CD14-positive monocyte (primary cell): ENCODE data around the gene ANKRD13C. TPM values are rescaled to one million over a fixed set of nuclear protein-coding genes. Genes with fewer than 3 reads are reported as not detected.
"Not testable (repeated sequence)": the region's sequence is repeated elsewhere in the genome, so short reads cannot be mapped to it uniquely, and the experiment has no call there.

Experiments
- DNase-seq, 3 donors: peaks; one replicate each; pipeline ENCODE4 v3.0.0-alpha.2; 2011 to 2022
- H2AFZ ChIP-seq: 2 replicates; pipeline ENCODE4 v1.6.0; 2012; ENCODE audit warnings: mild to moderate bottlenecking, low read depth, low read length, inconsistent platforms; ENCODE audit not compliant: insufficient read depth, poor library complexity, severe bottlenecking
- H3K27ac ChIP-seq, 2 donors: 1 replicate in 1 of 2; 2 replicates in 1 of 2; pipeline ENCODE4 v1.5.1; 2012 to 2013; ENCODE audit warnings: low read length in 2 of 2, control low read depth in 1 of 2, inconsistent platforms in 1 of 2, low read depth in 1 of 2, mild to moderate bottlenecking in 1 of 2
- H3K27me3 ChIP-seq, 2 donors: one replicate each; pipeline versions ENCODE4 v1.6.0 to v1.6.1; 2011 to 2013; ENCODE audit warnings: low read length in 2 of 2; ENCODE audit not compliant: control insufficient read depth in 2 of 2, insufficient read depth in 2 of 2
- H3K36me3 ChIP-seq, 2 donors: replicated peaks in 1 of 2; 1 replicate in 1 of 2; 2 replicates in 1 of 2; pipeline versions ENCODE4 v1.5.1 to v1.6.1; 2012 to 2013; ENCODE audit warnings: low read length in 2 of 2, control low read depth in 1 of 2, inconsistent platforms in 1 of 2, mild to moderate bottlenecking in 1 of 2; ENCODE audit not compliant: insufficient read depth in 2 of 2, control insufficient read depth in 1 of 2
- H3K4me1 ChIP-seq, 2 donors: 1 replicate in 1 of 2; 2 replicates in 1 of 2; pipeline versions ENCODE4 v1.5.1 to v1.6.1; 2012 to 2013; ENCODE audit warnings: low read length in 2 of 2, control low read depth in 1 of 2, inconsistent platforms in 1 of 2, mild to moderate bottlenecking in 1 of 2, moderate library complexity in 1 of 2; ENCODE audit not compliant: insufficient read depth in 2 of 2, control insufficient read depth in 1 of 2
- H3K4me2 ChIP-seq: replicated peaks from 2 replicates; pipeline ENCODE3; 2012; ENCODE audit warnings: low read length, moderate library complexity, mild to moderate bottlenecking; ENCODE audit not compliant: poor library complexity, severe bottlenecking; ENCODE audit errors: extremely low read depth
- H3K4me3 ChIP-seq, 3 experiments: fragments of 200-600 bp in 1 of 3; sonication (generic) in 1 of 3; replicated peaks in 1 of 3; 1 replicate in 2 of 3; 2 replicates in 1 of 3; pipeline ENCODE4 v1.5.1; 2011 to 2013; ENCODE audit warnings: low read length in 3 of 3, mild to moderate bottlenecking in 3 of 3, control low read depth in 2 of 3, low read depth in 2 of 3, inconsistent platforms in 1 of 3, moderate library complexity in 1 of 3
- H3K79me2 ChIP-seq: 2 replicates; pipeline ENCODE4 v1.6.0; 2012; ENCODE audit warnings: mild to moderate bottlenecking, control low read depth, inconsistent platforms, low read length, moderate library complexity; ENCODE audit not compliant: insufficient read depth
- H3K9ac ChIP-seq: 2 replicates; pipeline ENCODE4 v1.6.0; 2017; ENCODE audit warnings: low read length, mild to moderate bottlenecking; ENCODE audit not compliant: insufficient read depth, poor library complexity, severe bottlenecking
- H3K9me3 ChIP-seq, 2 donors: replicated peaks in 1 of 2; 1 replicate in 1 of 2; 2 replicates in 1 of 2; pipeline versions ENCODE4 v1.5.1 to v1.6.1; 2012 to 2013; ENCODE audit warnings: low read length in 2 of 2, control low read depth in 1 of 2; ENCODE audit not compliant: control insufficient read depth in 1 of 2, insufficient read depth in 1 of 2
- H4K20me1 ChIP-seq: 2 replicates; pipeline ENCODE4 v1.6.0; 2012; ENCODE audit warnings: mild to moderate bottlenecking, low read length, control low read depth, moderate library complexity; ENCODE audit not compliant: insufficient read depth
- H3K27ac Mint-ChIP-seq, 7 donors: one replicate each; pipeline ENCODE4 v1.8.0; 2020; ENCODE audit warnings: mild to moderate bottlenecking in 7 of 7, mixed read lengths in 7 of 7, moderate library complexity in 6 of 7, inconsistent platforms in 2 of 7
- H3K27me3 Mint-ChIP-seq, 3 donors: one replicate each; pipeline ENCODE4 v1.8.0; 2021 to 2022; ENCODE audit warnings: low read depth in 3 of 3, mild to moderate bottlenecking in 3 of 3, mixed read lengths in 3 of 3, moderate library complexity in 3 of 3, inconsistent platforms in 1 of 3
- H3K36me3 Mint-ChIP-seq, 2 donors: one replicate each; pipeline ENCODE4 v1.8.0; 2020; ENCODE audit warnings: mixed read lengths in 2 of 2, inconsistent platforms in 1 of 2, mild to moderate bottlenecking in 1 of 2
- H3K4me1 Mint-ChIP-seq: one replicate; pipeline ENCODE4 v1.8.0; 2020; ENCODE audit warnings: mild to moderate bottlenecking, mixed read lengths
- H3K4me3 Mint-ChIP-seq, 2 donors: one replicate each; pipeline ENCODE4 v1.8.0; 2020; ENCODE audit warnings: mild to moderate bottlenecking in 2 of 2, mixed read lengths in 2 of 2, moderate library complexity in 1 of 2
- H3K9me3 Mint-ChIP-seq, 7 donors: one replicate each; pipeline ENCODE4 v1.8.0; 2020 to 2022; ENCODE audit warnings: mixed read lengths in 7 of 7, mild to moderate bottlenecking in 6 of 7, moderate library complexity in 6 of 7, inconsistent platforms in 2 of 7
- WGBS: methylation state at CpG from one replicate; pipeline ENCODE4 v1.1.5; 2013; ENCODE audit warnings: missing lambda C conversion rate; ENCODE audit not compliant: insufficient coverage; 5-methylcytosine and 5-hydroxymethylcytosine counted together
- intact Hi-C, 2 donors: fragments of 100-400 bp; cut with micrococcal nuclease; formaldehyde crosslinking; loops; one replicate each; pipeline versions ENCODE4 v1.15.0 to v1.15.1; 2023
- polyA plus RNA-seq, 3 donors: library from polyadenylated mRNA; depleted of rRNA in 1 of 3; unstranded in 2 of 3; stranded (reverse) in 1 of 3; fragments of 300-500 nt in 2 of 3; fragments of >200 nt in 1 of 3; fragmentation: Illumina TruSeq in 2 of 3; gene quantifications; 1 replicate in 2 of 3; 2 replicates in 1 of 3; pipeline ENCODE4 v1.2.3, GENCODE V29; 2012 to 2021
- TF ChIP-seq, protein P1 (sequence below): fragments of 200-600 bp; IDR thresholded peaks from one replicate; pipeline ENCODE4 v1.8.0; 2022; ENCODE audit warnings: antibody characterized with exemption, mild to moderate bottlenecking

The ANKRD13C gene
- polyA plus RNA-seq, 3 donors, result 4.5 to 7.6 (median 6.5) TPM

DNA sequence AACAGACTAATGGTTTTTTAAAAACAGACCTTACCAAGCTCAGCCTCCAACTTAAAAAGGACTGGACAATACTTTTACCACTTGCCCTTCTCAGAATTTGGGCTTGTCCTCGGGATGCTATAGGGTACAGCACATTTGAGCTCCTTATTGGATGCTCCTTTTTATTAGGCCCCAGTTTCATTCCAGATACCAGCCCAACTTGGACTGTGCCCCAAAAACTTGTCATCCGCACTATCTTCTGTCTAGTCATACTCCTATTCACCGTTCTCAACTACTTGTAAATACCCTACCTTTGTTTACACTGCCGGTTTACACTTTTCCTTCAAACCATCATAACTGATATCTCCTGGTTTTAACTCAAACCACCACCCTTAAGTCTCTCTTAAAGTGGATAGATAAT, 17.9 kb upstream of the ANKRD13C start:
- H3K27ac Mint-ChIP-seq, result no peak overlapping the region
- H3K9me3 ChIP-seq, result no peaks in the 10 kb centered on the region
- H3K36me3 ChIP-seq, result no peaks in the 10 kb centered on the region
- no peaks in the 10 kb centered on the region for H3K36me3 Mint-ChIP-seq
- H3K4me2 ChIP-seq, result no peak overlapping the region
- intact Hi-C loops, result no loop called here
- H3K4me3 Mint-ChIP-seq, result no peak overlapping the region
- peaks cover 0 to 2% (median 2%) of the 10 kb centered on the region in 3 donors for H3K27me3 Mint-ChIP-seq
- H3K4me3 ChIP-seq, result no peak overlapping the region
- H3K9ac ChIP-seq, result no peak overlapping the region
- peaks cover 10% of the 10 kb centered on the region for H3K4me1 Mint-ChIP-seq
- peaks cover 0 to 6% of the 10 kb centered on the region in 2 donors for H3K4me1 ChIP-seq
- TF ChIP-seq, protein P1, sequence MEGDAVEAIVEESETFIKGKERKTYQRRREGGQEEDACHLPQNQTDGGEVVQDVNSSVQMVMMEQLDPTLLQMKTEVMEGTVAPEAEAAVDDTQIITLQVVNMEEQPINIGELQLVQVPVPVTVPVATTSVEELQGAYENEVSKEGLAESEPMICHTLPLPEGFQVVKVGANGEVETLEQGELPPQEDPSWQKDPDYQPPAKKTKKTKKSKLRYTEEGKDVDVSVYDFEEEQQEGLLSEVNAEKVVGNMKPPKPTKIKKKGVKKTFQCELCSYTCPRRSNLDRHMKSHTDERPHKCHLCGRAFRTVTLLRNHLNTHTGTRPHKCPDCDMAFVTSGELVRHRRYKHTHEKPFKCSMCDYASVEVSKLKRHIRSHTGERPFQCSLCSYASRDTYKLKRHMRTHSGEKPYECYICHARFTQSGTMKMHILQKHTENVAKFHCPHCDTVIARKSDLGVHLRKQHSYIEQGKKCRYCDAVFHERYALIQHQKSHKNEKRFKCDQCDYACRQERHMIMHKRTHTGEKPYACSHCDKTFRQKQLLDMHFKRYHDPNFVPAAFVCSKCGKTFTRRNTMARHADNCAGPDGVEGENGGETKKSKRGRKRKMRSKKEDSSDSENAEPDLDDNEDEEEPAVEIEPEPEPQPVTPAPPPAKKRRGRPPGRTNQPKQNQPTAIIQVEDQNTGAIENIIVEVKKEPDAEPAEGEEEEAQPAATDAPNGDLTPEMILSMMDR, result no peak
- no peak for DNase-seq
- H3K27ac ChIP-seq, result no peak overlapping the region
- peaks cover 0 to 4% (median 0%) of the 10 kb centered on the region in 7 donors for H3K9me3 Mint-ChIP-seq
- H3K79me2 ChIP-seq, result no peaks in the 10 kb centered on the region
- no peaks in the 10 kb centered on the region for H3K27me3 ChIP-seq
- no peaks in the 10 kb centered on the region for H4K20me1 ChIP-seq
- H2AFZ ChIP-seq, result no peak overlapping the region
- 88% methylated on average over 3 of the region's 4 CpGs for WGBS

DNA sequence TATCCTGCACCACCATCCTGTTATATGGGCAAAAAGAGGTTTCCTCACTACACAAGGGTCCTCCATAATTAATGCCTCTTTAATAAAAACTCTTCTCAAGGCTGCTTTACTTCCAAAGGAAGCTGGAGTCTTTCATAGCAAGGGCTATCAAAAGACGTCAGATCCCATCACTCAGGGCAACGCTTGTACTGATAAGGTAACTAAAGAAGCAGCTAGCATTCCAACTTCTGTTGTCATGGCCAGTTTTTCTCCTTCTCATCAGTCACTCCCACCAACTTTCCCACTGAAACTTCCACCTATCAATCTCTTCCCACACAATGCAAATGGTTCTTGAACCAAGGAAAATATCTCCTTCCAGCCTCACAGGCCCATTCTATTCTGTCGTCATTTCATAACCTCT, 17.1 kb upstream of the ANKRD13C start:
- H2AFZ ChIP-seq, H3K36me3 ChIP-seq, H3K9me3 Mint-ChIP-seq, H3K9ac ChIP-seq, H3K4me1 ChIP-seq, H3K4me3 Mint-ChIP-seq, DNase-seq, intact Hi-C loops, H3K27me3 Mint-ChIP-seq, H3K4me2 ChIP-seq, H3K36me3 Mint-ChIP-seq, H3K27ac ChIP-seq, H4K20me1 ChIP-seq, H3K27ac Mint-ChIP-seq, H3K27me3 ChIP-seq, H3K4me1 Mint-ChIP-seq, H3K4me3 ChIP-seq, H3K9me3 ChIP-seq, H3K79me2 ChIP-seq: not testable (repeated sequence)
- 93% methylated on average over 3 of the region's 3 CpGs for WGBS

DNA sequence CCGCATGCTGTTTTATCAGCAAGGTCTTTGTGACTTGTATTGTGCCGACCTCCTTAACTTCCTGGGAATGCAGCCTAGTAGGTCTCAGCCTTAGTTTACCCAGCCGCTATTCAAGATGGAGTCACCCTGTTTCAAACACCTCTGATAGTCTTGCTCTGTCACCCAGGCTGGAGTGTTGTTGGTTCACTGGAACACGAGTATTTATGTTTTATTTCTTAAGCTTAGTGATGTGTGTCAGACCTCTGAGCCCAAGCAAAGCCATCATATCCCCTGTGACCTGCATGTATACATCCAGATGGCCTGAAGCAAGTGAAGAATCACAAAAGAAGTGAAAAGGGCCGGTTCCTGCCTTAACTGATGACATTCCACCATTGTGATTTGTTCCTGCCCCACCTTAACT, 12.9 kb upstream of the ANKRD13C start:
- H3K4me2 ChIP-seq, H3K4me3 Mint-ChIP-seq, H3K36me3 ChIP-seq, H3K27ac Mint-ChIP-seq, DNase-seq, H3K27me3 ChIP-seq, H3K36me3 Mint-ChIP-seq, H2AFZ ChIP-seq, H3K9me3 Mint-ChIP-seq, H3K79me2 ChIP-seq, H3K9ac ChIP-seq, H3K4me1 Mint-ChIP-seq, H4K20me1 ChIP-seq, H3K27ac ChIP-seq, H3K27me3 Mint-ChIP-seq, H3K4me1 ChIP-seq, intact Hi-C loops, H3K4me3 ChIP-seq, H3K9me3 ChIP-seq: not testable (repeated sequence)
- WGBS, result 100% methylated on average over 4 of the region's 5 CpGs

DNA sequence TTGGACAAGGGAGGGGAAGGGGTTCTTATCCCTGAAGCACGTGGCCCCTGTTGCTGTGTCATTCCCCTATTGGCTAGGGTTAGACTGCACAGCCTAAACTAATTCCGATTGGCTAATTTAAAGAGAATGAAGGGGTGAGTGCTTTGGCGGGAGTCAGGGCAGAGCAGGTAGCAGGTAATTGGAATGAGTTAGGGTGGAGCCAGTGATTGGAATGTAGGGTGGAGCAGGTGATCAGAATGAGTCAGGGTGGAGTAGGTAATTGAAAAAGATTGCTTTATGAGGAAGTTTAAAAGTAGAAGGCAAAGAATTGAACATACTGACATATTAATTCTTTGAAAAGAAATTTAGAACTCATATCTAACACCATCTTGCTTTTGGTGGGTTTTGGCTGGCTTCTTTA, 12.5 kb upstream of the ANKRD13C start:
- H3K4me2 ChIP-seq, H3K27ac Mint-ChIP-seq, H3K9me3 Mint-ChIP-seq, H3K9ac ChIP-seq, H3K36me3 ChIP-seq, H3K9me3 ChIP-seq, H2AFZ ChIP-seq, H3K4me1 Mint-ChIP-seq, H3K27me3 ChIP-seq, H3K27me3 Mint-ChIP-seq, intact Hi-C loops, H3K4me1 ChIP-seq, H3K4me3 ChIP-seq, H3K4me3 Mint-ChIP-seq, H3K27ac ChIP-seq, DNase-seq, H3K79me2 ChIP-seq, H3K36me3 Mint-ChIP-seq, H4K20me1 ChIP-seq: not testable (repeated sequence)
- WGBS, result 100% methylated on average over 3 of the region's 3 CpGs
